ENCODE measurements around the gene SYK. TPM values are rescaled to one million over a fixed set of nuclear protein-coding genes. Genes with fewer than 3 reads are reported as not detected.

Gene SYK
- total RNA-seq, 1 donor: not detected

DNA sequence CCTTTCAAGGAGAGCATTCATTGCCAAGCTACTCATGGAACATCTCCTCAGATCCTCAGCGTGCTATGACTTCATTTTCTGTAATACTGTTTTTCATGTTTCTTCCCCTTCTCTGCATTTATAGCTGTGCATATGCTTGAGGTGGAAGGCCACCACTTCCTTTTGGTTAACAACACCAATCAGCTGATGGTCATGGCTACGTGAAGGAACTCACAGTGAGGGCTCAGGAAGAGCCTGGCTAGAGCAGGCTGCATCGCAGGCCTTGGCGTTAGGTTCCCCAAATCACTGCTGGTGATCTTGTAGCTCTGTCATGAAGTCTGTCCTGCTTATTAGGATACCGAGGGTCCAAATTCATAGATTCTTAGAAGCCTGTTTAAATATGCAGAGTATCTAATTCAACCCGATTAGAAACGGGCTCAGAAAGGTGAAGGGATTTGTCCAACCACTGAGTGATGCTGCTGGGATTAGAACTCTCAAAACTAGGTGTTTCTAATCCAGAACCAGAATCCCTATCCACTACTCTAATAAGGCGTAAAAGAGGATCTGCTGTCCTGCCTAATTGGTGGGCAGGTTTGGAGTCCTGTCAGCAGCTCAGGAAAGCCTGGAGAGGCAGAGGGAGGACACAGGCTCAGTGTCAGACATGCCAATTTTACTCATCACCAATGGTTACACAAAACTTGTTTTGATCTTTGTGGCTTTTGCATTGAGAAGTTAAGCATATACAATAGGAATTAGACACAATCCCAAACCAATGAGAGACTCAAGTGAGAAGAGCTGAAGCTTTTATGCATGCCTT, 7.5 kb downstream of the SYK start:
- H3K4me1 ChIP-seq (ENCODE audit: insufficient read depth, low read length): no peaks in the 10 kb centered on the region
- no peaks in the 10 kb centered on the region for H3K79me2 ChIP-seq (ENCODE audit: insufficient read depth, low read length)
- H3K4me2 ChIP-seq (ENCODE audit: insufficient read depth, low read length): no peak overlapping the region
- H3K27me3 ChIP-seq (ENCODE audit: insufficient read depth, low read length): no peaks in the 10 kb centered on the region
- no peaks in the 10 kb centered on the region for H3K9me3 ChIP-seq (ENCODE audit: low read depth, low read length)
- no peaks in the 10 kb centered on the region for H4K20me1 ChIP-seq (ENCODE audit: insufficient read depth, low read length)
- DNase-seq (ENCODE audit: insufficient read length, low spot score, missing footprints): no peak
- TF ChIP-seq, protein P1, sequence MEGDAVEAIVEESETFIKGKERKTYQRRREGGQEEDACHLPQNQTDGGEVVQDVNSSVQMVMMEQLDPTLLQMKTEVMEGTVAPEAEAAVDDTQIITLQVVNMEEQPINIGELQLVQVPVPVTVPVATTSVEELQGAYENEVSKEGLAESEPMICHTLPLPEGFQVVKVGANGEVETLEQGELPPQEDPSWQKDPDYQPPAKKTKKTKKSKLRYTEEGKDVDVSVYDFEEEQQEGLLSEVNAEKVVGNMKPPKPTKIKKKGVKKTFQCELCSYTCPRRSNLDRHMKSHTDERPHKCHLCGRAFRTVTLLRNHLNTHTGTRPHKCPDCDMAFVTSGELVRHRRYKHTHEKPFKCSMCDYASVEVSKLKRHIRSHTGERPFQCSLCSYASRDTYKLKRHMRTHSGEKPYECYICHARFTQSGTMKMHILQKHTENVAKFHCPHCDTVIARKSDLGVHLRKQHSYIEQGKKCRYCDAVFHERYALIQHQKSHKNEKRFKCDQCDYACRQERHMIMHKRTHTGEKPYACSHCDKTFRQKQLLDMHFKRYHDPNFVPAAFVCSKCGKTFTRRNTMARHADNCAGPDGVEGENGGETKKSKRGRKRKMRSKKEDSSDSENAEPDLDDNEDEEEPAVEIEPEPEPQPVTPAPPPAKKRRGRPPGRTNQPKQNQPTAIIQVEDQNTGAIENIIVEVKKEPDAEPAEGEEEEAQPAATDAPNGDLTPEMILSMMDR (IDR thresholded peaks at IDR 0.05; ENCODE audit: extremely low read depth, low read depth, low read length): no peak
- no peak overlapping the region for H2AFZ ChIP-seq (ENCODE audit: low read length)
- H3K4me3 ChIP-seq (ENCODE audit: insufficient read depth, low read length): no peak overlapping the region
- H3K27ac ChIP-seq (ENCODE audit: low read depth, low read length): no peak overlapping the region
- no peaks in the 10 kb centered on the region for H3K36me3 ChIP-seq (ENCODE audit: insufficient read depth, low read length)

- Histone ChIP-seq H3K4me1 (ENCODE audit: insufficient read depth, low read length) (no peaks in the 10 kb centered on the region), H3K9me3 (ENCODE audit: low read depth, low read length) (no peaks in the 10 kb centered on the region), H4K20me1 (ENCODE audit: insufficient read depth, low read length) (no peaks in the 10 kb centered on the region), H3K4me3 (ENCODE audit: insufficient read depth, low read length) (no peak overlapping the region), H3K36me3 (ENCODE audit: insufficient read depth, low read length) (no peaks in the 10 kb centered on the region), H3K27me3 (ENCODE audit: insufficient read depth, low read length) (no peaks in the 10 kb centered on the region), H3K4me2 (ENCODE audit: insufficient read depth, low read length) (no peak overlapping the region), H3K79me2 (ENCODE audit: insufficient read depth, low read length) (no peaks in the 10 kb centered on the region), H3K27ac (ENCODE audit: low read depth, low read length) (no peak overlapping the region), H2AFZ (ENCODE audit: low read length) (no peak overlapping the region)
- no peak for DNase-seq (ENCODE audit: insufficient read length, low spot score, missing footprints)
- TF ChIP-seq, protein P1 (IDR thresholded peaks at IDR 0.05; ENCODE audit: extremely low read depth, low read depth, low read length): no peak
Observed at GRCh38 chr9:90810691-90811090, 9.1 kb downstream of the SYK start.

DNA sequence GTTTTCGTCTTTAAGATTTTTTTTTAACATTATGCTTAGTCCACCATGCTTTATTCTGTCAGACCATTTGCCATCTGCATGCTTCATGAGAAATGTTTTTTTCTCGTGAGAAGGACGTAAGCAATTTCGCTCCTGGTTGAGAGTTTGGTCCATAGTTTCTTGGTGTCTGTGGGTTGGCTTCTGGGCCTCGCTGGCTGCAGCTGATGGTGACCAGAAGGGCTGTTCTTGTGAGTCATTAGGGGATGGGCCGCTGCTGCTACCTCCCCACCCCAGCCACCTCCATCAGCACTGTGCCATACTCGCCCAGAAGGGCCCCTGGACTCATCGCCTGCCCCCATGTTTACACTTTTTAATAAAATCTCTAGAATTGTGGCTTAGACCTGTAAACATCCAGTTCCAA, 11.4 kb downstream of the SYK start:
- Histone ChIP-seq H3K27ac (ENCODE audit: low read depth, low read length) (no peak overlapping the region), H3K4me3 (ENCODE audit: insufficient read depth, low read length) (no peak overlapping the region), H3K36me3 (ENCODE audit: insufficient read depth, low read length) (no peaks in the 10 kb centered on the region), H3K79me2 (ENCODE audit: insufficient read depth, low read length) (no peaks in the 10 kb centered on the region), H4K20me1 (ENCODE audit: insufficient read depth, low read length) (no peaks in the 10 kb centered on the region), H2AFZ (ENCODE audit: low read length) (no peak overlapping the region), H3K4me1 (ENCODE audit: insufficient read depth, low read length) (no peaks in the 10 kb centered on the region), H3K27me3 (ENCODE audit: insufficient read depth, low read length) (no peaks in the 10 kb centered on the region), H3K9me3 (ENCODE audit: low read depth, low read length) (no peaks in the 10 kb centered on the region), H3K4me2 (ENCODE audit: insufficient read depth, low read length) (no peak overlapping the region)
- no peak for DNase-seq (ENCODE audit: insufficient read length, low spot score, missing footprints)
- TF ChIP-seq, protein P1 (IDR thresholded peaks at IDR 0.05; ENCODE audit: extremely low read depth, low read depth, low read length): no peak

- H3K4me2 ChIP-seq (ENCODE audit: insufficient read depth, low read length): no peak overlapping the region
- H4K20me1 ChIP-seq (ENCODE audit: insufficient read depth, low read length): no peaks in the 10 kb centered on the region
Observed at GRCh38 chr9:90813523-90813922, 11.9 kb downstream of the SYK start.

More at GRCh38 chr9:90813523-90813922, 11.9 kb downstream of the SYK start:
- Histone ChIP-seq H2AFZ (ENCODE audit: low read length) (no peak overlapping the region), H3K27me3 (ENCODE audit: insufficient read depth, low read length) (no peaks in the 10 kb centered on the region), H3K4me3 (ENCODE audit: insufficient read depth, low read length) (no peak overlapping the region), H3K36me3 (ENCODE audit: insufficient read depth, low read length) (no peaks in the 10 kb centered on the region), H3K4me1 (ENCODE audit: insufficient read depth, low read length) (no peaks in the 10 kb centered on the region), H3K79me2 (ENCODE audit: insufficient read depth, low read length) (no peaks in the 10 kb centered on the region), H3K27ac (ENCODE audit: low read depth, low read length) (no peak overlapping the region), H3K9me3 (ENCODE audit: low read depth, low read length) (no peaks in the 10 kb centered on the region)
- DNase-seq (ENCODE audit: insufficient read length, low spot score, missing footprints): no peak
- TF ChIP-seq, protein P1 (IDR thresholded peaks at IDR 0.05; ENCODE audit: extremely low read depth, low read depth, low read length): no peak
